GM23248 (cell line): ENCODE measurements around the gene GGTLC1.

Experiments used
- EZH2 ChIP-seq: fragments of 200-600 bp; sonication (generic); IDR thresholded peaks from 2 replicates; pipeline ENCODE4 v1.6.1; 2018; ENCODE audit warnings: antibody characterized with exemption, mild to moderate bottlenecking; ENCODE audit not compliant: insufficient read depth, poor library complexity, severe bottlenecking
- EZH2phosphoT487 ChIP-seq: fragments of 200-600 bp; sonication (generic); IDR thresholded peaks from 2 replicates; pipeline ENCODE4 v1.6.1; 2018; ENCODE audit warnings: antibody characterized with exemption, moderate library complexity, mild to moderate bottlenecking, low read depth; ENCODE audit not compliant: insufficient read depth

GRCh38 chr20:23937303-23938117 is 51.1 kb downstream of the GGTLC1 start:
- TF ChIP-seq EZH2, result no peak
- TF ChIP-seq EZH2phosphoT487, result no peak
